Effector memory CD8-positive, alpha-beta T cell (primary cell): Measurements from ENCODE around the gene PPP1R3G.
"Not testable (repeated sequence)": the region's sequence is repeated elsewhere in the genome, so short reads cannot be mapped to it uniquely, and the experiment has no call there.

Source experiments
- ATAC-seq: fragments of 150-1000 bp; cut with Tn5 transposase; replicated peaks from 2 replicates; pipeline ENCODE4 v1.10.0; 2021; ENCODE audit warnings: mild to moderate bottlenecking, moderate library complexity
- DNase-seq, 3 experiments: peaks; one replicate each; pipeline ENCODE4 v3.0.0; 2021
- H3K27ac Mint-ChIP-seq, 2 donors: one replicate each; pipeline ENCODE4 v1.8.0; 2022; ENCODE audit warnings: mild to moderate bottlenecking in 2 of 2, mixed read lengths in 2 of 2, moderate library complexity in 2 of 2
- H3K27me3 Mint-ChIP-seq, 2 donors: one replicate each; pipeline ENCODE4 v1.8.0; 2022; ENCODE audit warnings: mixed read lengths in 2 of 2
- H3K36me3 Mint-ChIP-seq: one replicate; pipeline ENCODE4 v1.8.0; 2022; ENCODE audit warnings: mild to moderate bottlenecking, moderate library complexity, mixed read lengths; ENCODE audit not compliant: insufficient read depth
- H3K4me1 Mint-ChIP-seq, 2 donors: one replicate each; pipeline ENCODE4 v1.8.0; 2022; ENCODE audit warnings: low read depth in 2 of 2, mixed read lengths in 2 of 2
- H3K4me3 Mint-ChIP-seq, 2 donors: one replicate each; pipeline ENCODE4 v1.8.0; 2022; ENCODE audit warnings: mild to moderate bottlenecking in 2 of 2, mixed read lengths in 2 of 2, moderate library complexity in 2 of 2
- H3K9me3 Mint-ChIP-seq, 2 donors: one replicate each; pipeline ENCODE4 v1.8.0; 2022; ENCODE audit warnings: mixed read lengths in 2 of 2

Gene PPP1R3G

DNA sequence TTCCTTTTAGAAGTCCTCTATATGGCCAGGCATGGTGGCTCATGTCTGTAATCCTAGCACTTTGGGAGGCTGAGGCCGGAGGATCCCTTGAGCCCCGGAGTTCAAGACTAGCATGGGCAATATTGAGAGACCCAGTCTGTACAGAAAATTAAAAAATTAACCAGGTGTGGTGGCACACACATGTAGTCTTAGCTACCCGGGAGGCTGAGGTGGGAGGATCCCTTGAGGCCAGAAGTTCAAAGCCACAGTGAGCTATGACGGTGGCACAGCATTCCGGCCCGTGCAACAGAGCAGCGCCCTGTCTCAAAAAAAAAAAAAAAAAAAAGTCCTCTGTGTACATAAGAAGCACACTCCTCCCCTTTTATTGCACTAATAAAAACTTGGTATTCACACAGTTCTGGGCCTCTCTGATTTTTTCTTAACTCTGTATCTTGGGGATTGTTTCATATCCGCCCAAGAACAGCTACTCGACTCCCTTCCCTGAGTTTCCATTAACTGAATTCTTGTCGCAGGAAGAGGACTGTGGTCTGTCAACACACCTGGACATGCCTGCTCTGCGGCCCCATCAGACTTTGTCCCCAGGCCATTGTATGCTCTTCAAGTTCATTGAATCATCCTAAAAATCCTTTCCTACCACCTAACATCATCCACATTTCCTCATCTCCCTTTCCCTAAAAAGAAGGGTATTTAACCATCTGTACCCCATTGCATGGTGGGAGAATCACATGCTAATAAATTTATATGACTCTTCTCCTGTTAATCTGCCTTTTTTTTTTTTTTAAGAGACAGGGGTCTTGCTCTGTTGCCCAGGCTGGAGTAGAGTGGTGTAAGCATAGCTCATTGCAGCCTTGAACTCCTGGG, 25.9 kb upstream of the PPP1R3G start:
- Mint-ChIP-seq H3K36me3 (peaks cover 6% of the 10 kb centered on the region), H3K27me3 (peaks cover 30 to 38% of the 10 kb centered on the region in 2 donors), H3K4me3 (no peak overlapping the region), H3K4me1 (no peaks in the 10 kb centered on the region), H3K9me3 (no peaks in the 10 kb centered on the region), H3K27ac (no peak overlapping the region)
- no peak for ATAC-seq
- no peak for DNase-seq

- H3K36me3 Mint-ChIP-seq, H3K9me3 Mint-ChIP-seq: not testable (repeated sequence)
Measured at GRCh38 chr6:5060439-5060838, 24.7 kb upstream of the PPP1R3G start.

DNA sequence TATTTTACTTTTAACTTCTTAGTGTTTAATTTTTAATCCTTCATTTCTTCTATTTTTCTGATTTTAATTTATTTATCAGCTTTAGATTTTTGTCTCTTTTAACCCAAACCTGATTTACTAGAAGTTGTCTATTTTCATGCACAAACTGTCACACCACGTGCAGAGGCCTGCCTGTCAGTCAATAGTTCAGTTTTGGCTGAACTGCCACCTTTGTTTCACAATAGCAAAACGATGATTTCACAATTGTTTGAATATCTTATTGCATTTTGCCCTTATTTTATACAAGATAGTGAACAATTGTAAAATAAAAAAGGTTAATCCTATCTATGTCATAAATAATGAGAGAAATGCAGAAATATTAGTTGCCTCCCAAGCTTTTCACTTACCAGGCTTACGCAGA, 24.0 kb upstream of the PPP1R3G start:
- Mint-ChIP-seq H3K4me3 (no peak overlapping the region), H3K9me3 (no peaks in the 10 kb centered on the region), H3K36me3 (peaks cover 4% of the 10 kb centered on the region), H3K27ac (no peak overlapping the region), H3K4me1 (no peaks in the 10 kb centered on the region), H3K27me3 (peaks cover 30 to 39% of the 10 kb centered on the region in 2 donors)
- ATAC-seq: no peak
- DNase-seq: no peak

More at GRCh38 chr6:5060439-5060838, 24.7 kb upstream of the PPP1R3G start:
- H3K4me3 Mint-ChIP-seq, H3K4me1 Mint-ChIP-seq, ATAC-seq, DNase-seq, H3K27ac Mint-ChIP-seq: not testable (repeated sequence)
- peaks cover 30 to 39% of the 10 kb centered on the region in 2 donors for H3K27me3 Mint-ChIP-seq

GRCh38 chr6:5063617-5064016, 21.5 kb upstream of the PPP1R3G start:
- Mint-ChIP-seq H3K4me3 (no peak overlapping the region), H3K27ac (no peak overlapping the region), H3K4me1 (no peaks in the 10 kb centered on the region), H3K36me3 (peaks cover 4% of the 10 kb centered on the region), H3K9me3 (no peaks in the 10 kb centered on the region), H3K27me3 (peaks cover 22 to 33% of the 10 kb centered on the region in 2 donors)
- DNase-seq: no peak
- no peak for ATAC-seq

GRCh38 chr6:5066456-5067093, 18.6 kb upstream of the PPP1R3G start:
- Mint-ChIP-seq H3K4me3 (no peak overlapping the region), H3K36me3 (peaks cover 4% of the 10 kb centered on the region), H3K27ac (no peak overlapping the region), H3K9me3 (no peaks in the 10 kb centered on the region), H3K4me1 (no peaks in the 10 kb centered on the region), H3K27me3 (peaks cover 9 to 16% of the 10 kb centered on the region in 2 donors)
- DNase-seq (no peak), ATAC-seq (no peak)

GRCh38 chr6:5067305-5067704, 17.8 kb upstream of the PPP1R3G start:
- Mint-ChIP-seq H3K36me3 (peaks cover 4% of the 10 kb centered on the region), H3K27ac (no peak overlapping the region), H3K27me3 (peaks cover 9 to 14% of the 10 kb centered on the region in 2 donors), H3K4me1 (no peaks in the 10 kb centered on the region), H3K9me3 (no peaks in the 10 kb centered on the region), H3K4me3 (no peak overlapping the region)
- DNase-seq: no peak
- ATAC-seq: no peak

DNA sequence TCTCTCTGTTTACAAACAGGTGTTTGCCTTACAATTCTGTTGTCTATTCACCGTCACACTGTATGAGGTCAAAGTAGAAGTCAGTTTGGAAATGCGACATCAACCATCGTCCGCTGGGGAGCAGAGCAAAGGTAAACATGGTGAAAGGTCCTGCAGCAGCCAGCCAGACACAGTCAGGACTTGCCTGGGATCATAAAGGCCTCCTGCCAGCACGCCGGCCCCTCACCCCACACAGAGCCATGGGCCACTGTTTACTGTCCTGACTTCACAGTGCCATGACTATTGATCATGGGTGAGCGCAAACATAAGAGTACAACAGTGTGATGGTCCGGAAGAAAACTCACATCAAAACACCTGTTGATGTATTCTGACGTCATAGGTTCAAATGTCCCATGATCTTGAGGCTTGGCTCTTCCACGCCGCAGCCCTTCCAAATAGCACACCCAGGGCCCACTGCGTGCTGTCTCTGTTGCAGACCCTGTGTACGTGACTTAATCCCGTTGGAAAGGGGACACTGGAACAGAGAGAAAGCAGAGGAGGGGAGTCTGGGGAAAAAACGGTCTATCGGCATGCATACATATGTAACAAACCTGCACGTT, 16.9 kb upstream of the PPP1R3G start:
- no peak overlapping the region for H3K4me3 Mint-ChIP-seq
- ATAC-seq (no peak), DNase-seq (no peak)
- H3K27me3 Mint-ChIP-seq: peaks cover 6 to 13% of the 10 kb centered on the region in 2 donors
- no peaks in the 10 kb centered on the region for H3K4me1 Mint-ChIP-seq
- H3K27ac Mint-ChIP-seq: no peak overlapping the region
- H3K9me3 Mint-ChIP-seq: no peaks in the 10 kb centered on the region
- H3K36me3 Mint-ChIP-seq: peaks cover 4% of the 10 kb centered on the region

DNA sequence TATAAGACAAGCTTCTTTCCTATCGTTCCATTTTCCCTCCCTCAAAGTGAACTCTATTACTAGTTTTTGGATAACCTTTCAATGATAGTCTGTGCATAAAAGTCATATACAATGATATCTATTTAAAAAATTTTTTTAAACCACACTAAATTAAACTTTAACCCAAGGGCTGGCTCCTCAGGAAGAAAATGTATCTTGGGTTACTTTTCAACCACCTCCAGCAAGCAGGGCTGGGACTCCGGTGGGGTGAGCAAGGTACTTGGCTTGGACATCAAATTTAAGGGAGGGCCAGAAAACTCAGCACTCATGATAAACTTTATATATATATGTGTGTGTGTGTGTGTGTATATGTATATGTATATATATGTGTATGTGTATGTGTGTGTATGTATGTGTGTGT, 13.9 kb upstream of the PPP1R3G start:
- Mint-ChIP-seq H3K36me3 (no peaks in the 10 kb centered on the region), H3K9me3 (no peaks in the 10 kb centered on the region), H3K4me1 (no peaks in the 10 kb centered on the region), H3K27ac (no peak overlapping the region), H3K27me3 (peaks cover 5 to 9% of the 10 kb centered on the region in 2 donors), H3K4me3 (no peak overlapping the region)
- ATAC-seq (no peak), DNase-seq (no peak)

GRCh38 chr6:5072440-5072839, 12.7 kb upstream of the PPP1R3G start:
- Mint-ChIP-seq H3K36me3 (no peaks in the 10 kb centered on the region), H3K4me1 (no peaks in the 10 kb centered on the region), H3K27me3 (peaks cover 16 to 21% of the 10 kb centered on the region in 2 donors), H3K4me3 (no peak overlapping the region), H3K9me3 (no peaks in the 10 kb centered on the region), H3K27ac (no peak overlapping the region)
- ATAC-seq (no peak), DNase-seq (no peak)

DNA sequence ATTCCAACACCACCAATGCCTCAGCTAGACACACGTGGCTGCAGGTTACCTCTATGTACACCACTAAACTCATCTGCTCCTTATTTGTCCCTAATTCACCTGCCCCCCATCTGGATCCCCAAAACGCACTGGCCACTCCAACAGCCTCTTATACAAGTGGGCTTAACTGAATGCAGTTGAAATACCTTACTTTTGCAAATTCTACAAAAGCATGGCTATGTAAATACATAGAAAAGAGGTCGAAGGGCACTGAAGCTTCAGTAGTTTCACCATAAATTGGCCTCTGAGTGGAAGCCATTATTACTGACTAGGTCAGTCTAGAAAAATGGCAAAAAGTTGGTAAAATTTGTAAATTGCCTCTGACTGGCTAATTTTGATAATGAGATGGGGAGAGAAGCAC, 11.1 kb upstream of the PPP1R3G start:
- H3K27me3 Mint-ChIP-seq: peaks cover 18 to 22% of the 10 kb centered on the region in 2 donors
- ATAC-seq (no peak), DNase-seq (no peak)
- H3K27ac Mint-ChIP-seq: no peak overlapping the region
- H3K4me3 Mint-ChIP-seq: no peak overlapping the region
- H3K36me3 Mint-ChIP-seq: no peaks in the 10 kb centered on the region
- no peaks in the 10 kb centered on the region for H3K9me3 Mint-ChIP-seq
- no peaks in the 10 kb centered on the region for H3K4me1 Mint-ChIP-seq

DNA sequence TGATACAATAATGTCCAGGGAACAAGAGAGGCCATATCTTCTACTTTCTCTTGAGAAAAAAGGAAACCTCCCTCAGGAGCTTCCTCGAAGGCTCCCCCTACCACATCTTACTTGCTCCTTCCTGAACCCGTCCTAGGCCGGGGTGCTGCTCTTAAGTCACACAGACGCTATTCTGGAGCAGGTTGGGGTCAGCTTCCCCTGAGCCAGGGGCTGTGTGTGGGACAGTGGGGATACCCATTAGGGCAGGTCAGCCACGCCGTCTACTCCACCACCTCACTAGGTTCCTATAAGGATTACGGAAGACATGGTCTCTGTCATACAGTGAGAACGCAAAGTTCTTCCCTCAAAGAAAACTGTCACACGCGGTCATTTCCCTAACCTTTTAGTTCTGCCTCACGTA, 8.2 kb upstream of the PPP1R3G start:
- no peak for DNase-seq
- Mint-ChIP-seq H3K4me3 (no peak overlapping the region), H3K27ac (no peak overlapping the region), H3K36me3 (no peaks in the 10 kb centered on the region), H3K4me1 (no peaks in the 10 kb centered on the region), H3K9me3 (no peaks in the 10 kb centered on the region), H3K27me3 (peaks cover 31 to 40% of the 10 kb centered on the region in 2 donors)
- ATAC-seq: no peak

DNA sequence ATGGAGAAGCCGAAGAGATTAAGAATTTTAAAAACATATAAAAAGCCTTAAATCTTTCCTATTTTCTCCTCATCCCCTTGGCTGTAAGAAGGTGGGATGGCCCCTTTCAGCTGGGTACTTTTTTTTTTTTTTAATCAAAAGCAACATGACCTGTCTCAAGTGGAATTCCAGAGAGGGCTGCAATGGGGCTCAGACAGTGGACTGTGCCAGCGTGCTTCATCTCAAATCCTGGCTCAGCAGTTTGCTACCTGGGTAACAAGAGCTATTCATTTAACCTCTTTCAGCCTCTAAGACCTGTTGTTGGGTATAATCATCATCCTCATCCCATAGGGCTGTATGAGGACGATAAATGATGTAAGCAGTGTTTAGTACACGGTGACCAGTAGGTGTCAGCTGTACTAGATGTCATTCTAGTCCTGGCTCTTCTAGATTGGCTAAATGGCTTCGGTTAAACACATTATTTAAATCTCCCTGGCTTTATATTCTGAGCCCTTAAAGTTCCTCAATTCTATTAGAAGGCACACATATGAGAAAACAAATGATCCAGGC, 6.9 kb upstream of the PPP1R3G start:
- H3K27ac Mint-ChIP-seq: no peak overlapping the region
- H3K36me3 Mint-ChIP-seq: no peaks in the 10 kb centered on the region
- no peak overlapping the region for H3K4me3 Mint-ChIP-seq
- DNase-seq (no peak), ATAC-seq (no peak)
- peaks cover 42 to 53% of the 10 kb centered on the region in 2 donors for H3K27me3 Mint-ChIP-seq
- H3K4me1 Mint-ChIP-seq: no peaks in the 10 kb centered on the region
- no peaks in the 10 kb centered on the region for H3K9me3 Mint-ChIP-seq

DNA sequence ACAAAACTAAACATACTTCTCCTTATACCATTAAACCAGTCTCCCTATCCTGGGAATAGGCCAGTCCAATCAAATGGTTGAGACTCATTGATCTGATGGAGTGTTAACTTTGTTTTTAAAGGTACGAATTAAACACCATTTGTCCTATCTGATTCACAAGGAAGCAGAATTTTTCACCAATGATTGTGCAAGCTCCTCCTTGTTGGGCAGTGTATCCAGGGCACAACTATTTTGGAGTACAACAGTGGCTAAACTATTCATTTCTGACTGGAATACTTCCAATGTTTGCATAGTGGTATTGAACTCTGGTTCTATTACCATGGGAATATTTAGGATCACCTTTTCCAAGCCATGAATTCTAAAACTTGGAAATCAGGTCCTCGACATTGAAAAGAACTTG, 5.4 kb upstream of the PPP1R3G start:
- ATAC-seq: no peak
- Mint-ChIP-seq H3K4me3 (no peak overlapping the region), H3K27ac (no peak overlapping the region), H3K9me3 (no peaks in the 10 kb centered on the region), H3K36me3 (no peaks in the 10 kb centered on the region), H3K27me3 (peaks cover 44 to 61% of the 10 kb centered on the region in 2 donors), H3K4me1 (no peaks in the 10 kb centered on the region)
- DNase-seq: no peak
